Activated T-helper 1 cell treated with Interleukin-2 at 50 U/mL for 16 hours (primary cell): ENCODE results near the gene TAAR5.
"Not testable (repeated sequence)": the region's sequence is repeated elsewhere in the genome, so short reads cannot be mapped to it uniquely, and the experiment has no call there.

ENCODE experiments used
- DNase-seq: peaks from one replicate; pipeline ENCODE4 v3.0.0-alpha.2; 2020; ENCODE audit warnings: low read depth

TAAR5 gene, protein sequence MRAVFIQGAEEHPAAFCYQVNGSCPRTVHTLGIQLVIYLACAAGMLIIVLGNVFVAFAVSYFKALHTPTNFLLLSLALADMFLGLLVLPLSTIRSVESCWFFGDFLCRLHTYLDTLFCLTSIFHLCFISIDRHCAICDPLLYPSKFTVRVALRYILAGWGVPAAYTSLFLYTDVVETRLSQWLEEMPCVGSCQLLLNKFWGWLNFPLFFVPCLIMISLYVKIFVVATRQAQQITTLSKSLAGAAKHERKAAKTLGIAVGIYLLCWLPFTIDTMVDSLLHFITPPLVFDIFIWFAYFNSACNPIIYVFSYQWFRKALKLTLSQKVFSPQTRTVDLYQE

GRCh38 chr6:132589454-132589853 is at the start of gene TAAR5:
Gene TAAR5 (minus strand): TSS chr6:132589741. CDS start chr6:132589686, 55 bp downstream.
- DNase-seq, result no peak

DNA sequence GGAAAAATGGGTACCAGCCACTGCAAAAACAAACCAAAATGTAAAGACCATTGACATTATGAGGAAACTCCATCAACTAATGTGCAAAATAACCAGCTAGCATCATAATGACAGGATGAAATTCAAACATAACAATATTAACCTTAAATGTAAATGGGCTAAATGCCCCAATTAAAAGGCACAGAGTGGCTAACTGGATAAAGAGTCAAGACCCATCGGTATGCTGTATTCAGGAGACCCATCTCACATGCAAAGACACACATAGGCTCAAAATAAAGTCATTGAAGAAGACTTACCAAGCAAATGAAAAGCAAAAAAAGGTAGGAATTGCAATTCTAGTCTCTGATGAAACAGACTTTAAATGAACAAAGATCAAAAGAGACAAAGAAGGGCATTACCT is 47.6 kb upstream of the TAAR5 start:
- not testable (repeated sequence) for DNase-seq

- DNase-seq, result not testable (repeated sequence)
These were observed 46.4 kb upstream of the TAAR5 start for GRCh38 chr6:132635906-132636305.

DNA sequence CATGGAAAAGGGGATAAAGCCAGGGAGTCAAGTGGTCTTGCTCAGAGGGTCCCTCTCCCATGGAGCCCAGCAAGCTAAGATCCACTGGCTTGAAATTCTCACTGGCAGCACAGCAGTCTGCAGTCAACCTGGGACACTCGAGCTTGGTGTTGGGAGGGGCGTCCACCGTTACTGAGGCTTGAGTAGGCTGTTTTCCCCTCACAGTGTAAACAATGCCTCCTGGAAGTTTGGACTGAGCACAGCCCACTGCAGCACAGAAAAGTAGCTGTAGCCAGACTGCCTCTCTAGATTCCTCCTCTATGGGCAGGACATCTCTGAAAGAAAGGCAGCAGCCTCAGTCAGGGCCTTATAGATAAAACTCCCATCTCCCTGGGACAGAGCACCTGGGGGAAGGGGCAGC is 45.7 kb upstream of the TAAR5 start:
- not testable (repeated sequence) for DNase-seq

DNA sequence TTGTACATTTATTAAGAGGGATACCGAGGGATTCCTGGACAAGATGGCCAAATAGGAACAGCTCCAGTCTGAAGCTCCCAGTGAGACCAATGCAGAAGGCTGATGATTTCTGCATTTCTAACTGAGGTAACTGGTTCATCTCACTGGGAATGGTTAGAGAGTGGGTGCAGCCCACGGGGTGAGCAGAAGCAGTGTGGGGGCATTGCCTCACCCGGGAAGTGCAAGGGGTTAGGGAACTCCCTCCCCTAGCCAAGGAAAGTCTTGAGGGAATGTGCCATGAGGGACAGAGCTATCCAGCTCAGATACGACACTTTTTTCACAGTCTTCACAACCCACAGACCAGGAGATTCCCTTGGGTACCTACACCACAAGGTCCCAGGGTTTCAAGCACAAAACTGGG is 45.3 kb upstream of the TAAR5 start:
- DNase-seq, result no peak

GRCh38 chr6:132633362-132633761 is 43.8 kb upstream of the TAAR5 start:
- no peak for DNase-seq

GRCh38 chr6:132624175-132624574 is 34.6 kb upstream of the TAAR5 start, which contains the start of gene TAAR2:
Gene TAAR2 (minus strand): TSS chr6:132624275. CDS start chr6:132624275, 0 bp downstream.
- no peak for DNase-seq

DNA sequence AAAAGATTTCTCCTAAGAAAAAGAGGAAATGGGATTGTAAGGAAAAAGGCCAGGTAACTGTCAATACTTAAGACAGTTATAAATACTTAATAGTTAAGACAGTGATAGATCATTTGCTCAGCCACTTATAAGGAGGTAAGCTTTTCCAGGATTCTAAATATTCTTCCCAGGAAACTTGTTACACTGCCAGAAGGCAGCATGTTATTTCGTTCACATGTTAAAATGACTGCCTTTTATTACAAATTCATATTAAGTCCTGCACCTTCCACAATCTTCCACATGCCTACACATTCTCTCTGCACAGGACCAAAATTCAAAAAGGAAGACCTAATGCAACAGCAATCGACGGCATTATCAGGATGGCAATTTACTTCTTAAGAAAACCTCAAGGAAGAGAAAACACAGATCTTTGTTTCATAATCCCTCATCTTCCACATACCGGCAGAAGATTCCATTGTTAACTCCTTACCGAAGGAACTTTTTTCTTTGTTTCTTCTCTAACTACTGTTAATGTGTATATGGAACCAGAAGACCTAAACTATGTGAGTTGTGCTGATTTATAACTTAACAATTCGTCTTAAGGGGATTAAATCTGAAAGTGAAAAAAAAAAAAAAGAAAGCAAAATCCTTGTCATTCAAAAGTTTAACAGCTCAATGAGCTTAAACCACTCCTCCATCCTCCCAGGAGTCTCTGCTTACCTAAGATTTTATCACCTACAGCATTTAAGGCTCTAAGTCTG is 33.7 kb upstream of the TAAR5 start:
- no peak for DNase-seq

GRCh38 chr6:132616677-132617076 is 27.1 kb upstream of the TAAR5 start:
- DNase-seq, result no peak

DNA sequence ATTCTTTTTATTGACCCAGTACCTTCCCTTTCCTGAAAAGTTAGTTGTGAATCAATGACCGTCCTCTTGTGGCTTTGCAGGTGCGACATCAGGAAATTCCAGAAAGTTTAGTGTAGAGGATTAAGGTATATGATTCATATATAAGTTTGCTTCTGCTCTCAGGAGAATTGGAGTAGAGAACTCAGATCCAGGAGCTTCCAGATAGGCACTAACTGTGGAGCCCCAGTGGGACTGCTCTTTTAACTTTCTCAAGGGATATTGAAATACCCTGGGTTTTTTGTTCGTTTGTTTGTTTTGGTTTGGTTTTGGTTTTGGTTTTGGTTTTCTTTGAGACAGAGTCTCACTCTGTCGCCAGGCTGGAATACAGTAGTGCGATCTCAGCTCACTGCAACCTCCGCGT is 25.0 kb upstream of the TAAR5 start:
- no peak for DNase-seq

- DNase-seq, result no peak
These were observed 23.0 kb upstream of the TAAR5 start for GRCh38 chr6:132612449-132613108.

GRCh38 chr6:132611616-132612015 is 22.1 kb upstream of the TAAR5 start:
- DNase-seq, result no peak

GRCh38 chr6:132607544-132608233 is 18.1 kb upstream of the TAAR5 start:
- no peak for DNase-seq

DNA sequence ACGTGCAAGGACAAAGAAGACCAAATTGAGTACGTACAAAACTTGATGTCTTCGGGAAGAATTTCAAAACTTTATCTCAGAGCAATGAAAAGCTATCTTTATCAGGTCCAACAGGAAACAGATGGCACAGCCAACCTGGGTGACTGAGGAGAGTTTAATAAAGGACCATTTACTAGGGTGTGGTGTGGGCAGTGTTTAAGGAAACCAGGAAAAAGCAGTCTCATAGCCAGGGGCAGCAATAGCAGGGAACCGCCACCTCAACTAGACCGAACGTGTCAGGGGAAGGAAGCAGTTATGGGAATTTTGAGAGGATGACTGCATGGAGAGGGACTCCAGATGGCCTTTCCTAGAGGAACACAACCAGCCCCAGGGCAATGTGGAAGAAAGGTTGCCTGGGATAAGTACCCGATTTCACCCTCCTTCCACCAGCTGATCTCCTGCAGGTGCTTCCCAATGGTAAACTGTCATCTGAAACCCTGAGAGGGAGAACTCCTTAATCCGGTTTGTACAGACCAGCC is 15.2 kb upstream of the TAAR5 start:
- no peak for DNase-seq

- not testable (repeated sequence) for DNase-seq
These were observed 11.4 kb upstream of the TAAR5 start for GRCh38 chr6:132600900-132601299.

- DNase-seq, result no peak
These were observed 8.9 kb upstream of the TAAR5 start for GRCh38 chr6:132598473-132598872.

- no peak for DNase-seq
These were observed 6.7 kb upstream of the TAAR5 start for GRCh38 chr6:132596201-132596600.

DNA sequence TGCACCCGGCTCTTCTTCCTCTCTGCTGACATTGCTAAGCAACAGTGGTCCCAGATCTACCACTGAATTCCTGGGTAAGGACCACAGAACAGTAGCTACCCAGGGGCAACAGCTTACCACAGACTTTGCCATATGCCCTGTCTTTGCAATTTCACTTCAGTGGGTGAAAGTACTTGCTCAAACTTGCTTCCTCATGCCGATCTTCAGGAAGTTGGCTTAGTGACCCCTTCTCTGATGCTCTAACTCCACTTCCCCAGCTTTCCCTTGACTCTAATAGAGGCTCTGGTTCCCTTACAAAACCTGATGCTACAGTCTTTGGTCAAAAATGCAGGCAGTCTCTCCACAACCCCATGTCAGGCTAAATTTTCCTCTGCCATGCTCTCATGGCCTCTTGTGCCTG is 3.3 kb upstream of the TAAR5 start:
- DNase-seq, result no peak

GRCh38 chr6:132590362-132590761 is 821 bp upstream of the TAAR5 start:
- no peak for DNase-seq

- DNase-seq, result no peak
These were observed 2.1 kb downstream of the TAAR5 start for GRCh38 chr6:132587424-132587823.

DNA sequence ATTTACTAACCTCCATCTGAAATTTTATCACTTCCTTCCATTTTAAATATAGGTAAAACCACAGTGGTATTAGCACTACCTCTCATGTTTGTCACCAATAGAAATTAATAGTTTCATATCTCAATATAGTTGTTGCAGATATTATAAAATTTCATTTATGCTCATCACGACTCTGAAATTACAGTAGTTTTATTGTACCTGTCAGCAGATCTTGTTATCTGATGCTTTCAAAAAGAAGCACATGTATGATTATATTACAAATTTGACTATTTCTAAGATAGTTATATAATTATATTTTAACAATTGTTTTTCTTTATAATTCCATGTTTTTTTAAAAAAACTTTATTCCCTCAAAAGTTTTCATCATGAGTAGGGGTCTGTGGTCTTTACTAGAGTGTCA is 4.8 kb downstream of the TAAR5 start:
- no peak for DNase-seq

- no peak for DNase-seq
These were observed 17.8 kb downstream of the TAAR5 start for GRCh38 chr6:132571774-132572173.
